Neural progenitor cell (in vitro differentiated cells): ENCODE measurements around the gene TMEM50B.

ENCODE experiments used
- EZH2 ChIP-seq: fragments of 200-600 bp; sonication (generic); IDR thresholded peaks from 2 replicates; pipeline ENCODE4 v1.6.1; 2017; ENCODE audit warnings: antibody characterized with exemption, mild to moderate bottlenecking, moderate library complexity
- EZH2phosphoT487 ChIP-seq: fragments of 200-600 bp; sonication (generic); IDR thresholded peaks from 2 replicates; pipeline ENCODE4 v1.6.1; 2017; ENCODE audit warnings: antibody characterized with exemption
- TF ChIP-seq, protein P1 (sequence below): fragments of 200-600 bp; sonication (generic); IDR thresholded peaks from 2 replicates; pipeline ENCODE4 v1.5.1; 2017; ENCODE audit warnings: antibody characterized with exemption, mild to moderate bottlenecking

DNA sequence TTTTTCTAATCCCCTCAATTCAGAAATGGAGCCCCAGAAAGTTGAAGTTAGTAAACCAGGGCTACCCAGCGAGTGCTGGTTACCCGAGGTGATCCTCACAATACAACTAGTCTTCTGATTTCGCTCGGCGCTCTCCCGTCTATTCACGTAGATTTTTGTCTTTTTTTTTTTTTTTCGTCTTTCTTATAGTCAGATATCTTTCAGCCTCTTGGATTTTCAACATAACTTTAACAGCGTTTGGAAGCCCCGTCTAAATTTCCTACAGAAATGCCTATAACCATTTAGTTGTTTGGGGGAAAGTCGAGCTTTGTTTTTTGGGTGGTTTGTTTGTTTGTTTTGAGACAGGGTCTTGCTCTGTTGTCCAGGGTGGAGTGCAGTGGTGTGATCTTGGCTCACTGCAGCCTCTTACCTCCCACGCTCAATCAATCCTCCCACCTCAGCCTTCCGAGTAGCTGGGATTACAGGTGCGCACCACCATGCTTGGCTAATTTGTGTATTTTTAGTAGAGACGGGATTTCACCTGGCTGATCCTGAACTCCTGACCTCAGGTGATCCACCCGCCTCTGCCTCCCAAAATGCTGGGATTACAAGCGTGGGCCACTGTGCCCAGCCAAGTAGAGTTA is 818 bp upstream of the TMEM50B start:
- TF ChIP-seq, protein P1, sequence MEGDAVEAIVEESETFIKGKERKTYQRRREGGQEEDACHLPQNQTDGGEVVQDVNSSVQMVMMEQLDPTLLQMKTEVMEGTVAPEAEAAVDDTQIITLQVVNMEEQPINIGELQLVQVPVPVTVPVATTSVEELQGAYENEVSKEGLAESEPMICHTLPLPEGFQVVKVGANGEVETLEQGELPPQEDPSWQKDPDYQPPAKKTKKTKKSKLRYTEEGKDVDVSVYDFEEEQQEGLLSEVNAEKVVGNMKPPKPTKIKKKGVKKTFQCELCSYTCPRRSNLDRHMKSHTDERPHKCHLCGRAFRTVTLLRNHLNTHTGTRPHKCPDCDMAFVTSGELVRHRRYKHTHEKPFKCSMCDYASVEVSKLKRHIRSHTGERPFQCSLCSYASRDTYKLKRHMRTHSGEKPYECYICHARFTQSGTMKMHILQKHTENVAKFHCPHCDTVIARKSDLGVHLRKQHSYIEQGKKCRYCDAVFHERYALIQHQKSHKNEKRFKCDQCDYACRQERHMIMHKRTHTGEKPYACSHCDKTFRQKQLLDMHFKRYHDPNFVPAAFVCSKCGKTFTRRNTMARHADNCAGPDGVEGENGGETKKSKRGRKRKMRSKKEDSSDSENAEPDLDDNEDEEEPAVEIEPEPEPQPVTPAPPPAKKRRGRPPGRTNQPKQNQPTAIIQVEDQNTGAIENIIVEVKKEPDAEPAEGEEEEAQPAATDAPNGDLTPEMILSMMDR, result peak; percentile 2
- TF ChIP-seq EZH2phosphoT487, result no peak
- no peak for TF ChIP-seq EZH2
